ENCODE data around the gene SGCB.

Gene SGCB

GRCh38 chr4:52017814-52018213 is 20.3 kb downstream of the SGCB start:
- no peak for DNase-seq

- DNase-seq = no peak
These were observed 21.1 kb downstream of the SGCB start for GRCh38 chr4:52016981-52017380.

GRCh38 chr4:52015366-52015765 is 22.7 kb downstream of the SGCB start:
- DNase-seq = no peak

GRCh38 chr4:52014903-52015302 is 23.2 kb downstream of the SGCB start:
- no peak for DNase-seq

GRCh38 chr4:52012651-52013050 is 25.4 kb downstream of the SGCB start:
- no peak for DNase-seq

GRCh38 chr4:52010986-52011385 is 27.1 kb downstream of the SGCB start:
- DNase-seq = no peak

- DNase-seq = no peak
These were observed 31.2 kb downstream of the SGCB start for GRCh38 chr4:52006887-52007286.

GRCh38 chr4:52005604-52006273 is 32.4 kb downstream of the SGCB start:
- no peak for DNase-seq

- no peak for DNase-seq
These were observed 33.7 kb downstream of the SGCB start for GRCh38 chr4:52004414-52004813.

- no peak for DNase-seq
These were observed 36.5 kb downstream of the SGCB start for GRCh38 chr4:52001616-52002015.

- no peak for DNase-seq
These were observed 38.8 kb downstream of the SGCB start for GRCh38 chr4:51999250-51999649.

GRCh38 chr4:51998837-51999236 is 39.3 kb downstream of the SGCB start:
- no peak for DNase-seq

- no peak for DNase-seq
These were observed 40.5 kb downstream of the SGCB start for GRCh38 chr4:51997647-51998046.

GRCh38 chr4:51995647-51996220 is 42.4 kb downstream of the SGCB start:
- DNase-seq = no peak
